COR-L47 (cell line): ENCODE data around the gene UNC5CL.

Source experiments
- DNase-seq: peaks from one replicate; lab custom pipeline; 2025; lab: John Stamatoyannopoulos, UW

UNC5CL gene

GRCh38 chr6:41039060-41039998 is at the start of gene UNC5CL:
Gene UNC5CL (minus strand): TSS chr6:41039221. CDS start chr6:41035074, 4,147 bp downstream.
- peak; percentile 26 for DNase-seq

- no peak for DNase-seq
These were observed 49.4 kb upstream of the UNC5CL start for GRCh38 chr6:41088451-41088850.

GRCh38 chr6:41085182-41085581 is 46.2 kb upstream of the UNC5CL start:
- no peak for DNase-seq

- DNase-seq = no peak
These were observed 44.1 kb upstream of the UNC5CL start for GRCh38 chr6:41083072-41083471.

- no peak for DNase-seq
These were observed 41.6 kb upstream of the UNC5CL start for GRCh38 chr6:41080621-41081020.

- no peak for DNase-seq
These were observed 40.1 kb upstream of the UNC5CL start for GRCh38 chr6:41079080-41079479.

- DNase-seq = no peak
These were observed 39.1 kb upstream of the UNC5CL start for GRCh38 chr6:41078101-41078500.

- no peak for DNase-seq
These were observed 38.5 kb upstream of the UNC5CL start for GRCh38 chr6:41077536-41077935.

GRCh38 chr6:41075651-41076626 is 36.9 kb upstream of the UNC5CL start:
- no peak for DNase-seq

- DNase-seq = no peak
These were observed 35.8 kb upstream of the UNC5CL start for GRCh38 chr6:41074692-41075436.

GRCh38 chr6:41073968-41074691 is 35.1 kb upstream of the UNC5CL start:
- no peak for DNase-seq

- DNase-seq = peak; percentile 81
These were observed 34.4 kb upstream of the UNC5CL start for GRCh38 chr6:41073203-41073967.

- DNase-seq = peak; percentile 100
These were observed 33.8 kb upstream of the UNC5CL start, which contains the start of gene NFYA for GRCh38 chr6:41072836-41073202. Gene NFYA (plus strand): TSS chr6:41072974. CDS start chr6:41079090, 6,116 bp downstream.

GRCh38 chr6:41071923-41072835 is 33.2 kb upstream of the UNC5CL start, which contains the start of gene OARD1:
Gene OARD1 (minus strand): TSS chr6:41072356. CDS start chr6:41071634, 722 bp downstream.
- DNase-seq = peak; percentile 100

- DNase-seq = peak; percentile 67
These were observed 32.5 kb upstream of the UNC5CL start for GRCh38 chr6:41071501-41071922.

GRCh38 chr6:41066867-41067304 is 27.9 kb upstream of the UNC5CL start:
- DNase-seq = peak; percentile 62

GRCh38 chr6:41065550-41066026 is 26.6 kb upstream of the UNC5CL start:
- no peak for DNase-seq

GRCh38 chr6:41064841-41065240 is 25.8 kb upstream of the UNC5CL start:
- no peak for DNase-seq

- no peak for DNase-seq
These were observed 24.9 kb upstream of the UNC5CL start for GRCh38 chr6:41063884-41064285.
